ENCODE results near the gene TLR5.

Gene TLR5

GRCh38 chr1:223161321-223161720 lies 18.3 kb upstream of the TLR5 start:
- TF ChIP-seq POLR2A (IDR thresholded peaks at IDR 0.05; ENCODE audit: low read depth, low read length) = no peak
- FAIRE-seq (no peak), DNase-seq (ENCODE audit: insufficient read length, low spot score) (no peak)

- FAIRE-seq = no peak
- DNase-seq (ENCODE audit: insufficient read length, low spot score) = no peak
- no peak for TF ChIP-seq POLR2A (IDR thresholded peaks at IDR 0.05; ENCODE audit: low read depth, low read length)
These were observed 13.3 kb upstream of the TLR5 start for GRCh38 chr1:223156343-223156742.

- FAIRE-seq = no peak
- TF ChIP-seq POLR2A (IDR thresholded peaks at IDR 0.05; ENCODE audit: low read depth, low read length) = no peak
- DNase-seq (ENCODE audit: insufficient read length, low spot score) = no peak
These were observed 12.1 kb upstream of the TLR5 start for GRCh38 chr1:223155153-223155552.

- DNase-seq (ENCODE audit: insufficient read length, low spot score) (no peak), FAIRE-seq (no peak)
- no peak for TF ChIP-seq POLR2A (IDR thresholded peaks at IDR 0.05; ENCODE audit: low read depth, low read length)
These were observed 10.4 kb upstream of the TLR5 start for GRCh38 chr1:223153177-223154119.

GRCh38 chr1:223152399-223152798 lies 9.4 kb upstream of the TLR5 start:
- DNase-seq (ENCODE audit: insufficient read length, low spot score) (no peak), FAIRE-seq (no peak)
- TF ChIP-seq POLR2A (IDR thresholded peaks at IDR 0.05; ENCODE audit: low read depth, low read length) = no peak

GRCh38 chr1:223150443-223150842 lies 7.4 kb upstream of the TLR5 start:
- FAIRE-seq = no peak
- TF ChIP-seq POLR2A (IDR thresholded peaks at IDR 0.05; ENCODE audit: low read depth, low read length) = no peak
- DNase-seq (ENCODE audit: insufficient read length, low spot score) = no peak

- DNase-seq (ENCODE audit: insufficient read length, low spot score) = no peak
- no peak for TF ChIP-seq POLR2A (IDR thresholded peaks at IDR 0.05; ENCODE audit: low read depth, low read length)
- FAIRE-seq = no peak
These were observed 4.8 kb upstream of the TLR5 start for GRCh38 chr1:223147873-223148272.

- FAIRE-seq = no peak
- TF ChIP-seq POLR2A (IDR thresholded peaks at IDR 0.05; ENCODE audit: low read depth, low read length) = no peak
- DNase-seq (ENCODE audit: insufficient read length, low spot score) = no peak
These were observed 4.4 kb upstream of the TLR5 start for GRCh38 chr1:223147409-223147808.

- FAIRE-seq (no peak), DNase-seq (ENCODE audit: insufficient read length, low spot score) (no peak)
- no peak for TF ChIP-seq POLR2A (IDR thresholded peaks at IDR 0.05; ENCODE audit: low read depth, low read length)
These were observed 3.7 kb upstream of the TLR5 start for GRCh38 chr1:223146745-223147144.

GRCh38 chr1:223144914-223145313 lies 1.9 kb upstream of the TLR5 start:
- no peak for TF ChIP-seq POLR2A (IDR thresholded peaks at IDR 0.05; ENCODE audit: low read depth, low read length)
- FAIRE-seq = no peak

GRCh38 chr1:223144431-223144830 lies 1.4 kb upstream of the TLR5 start:
- FAIRE-seq (no peak), DNase-seq (ENCODE audit: insufficient read length, low spot score) (no peak)
- TF ChIP-seq POLR2A (IDR thresholded peaks at IDR 0.05; ENCODE audit: low read depth, low read length) = no peak

More at GRCh38 chr1:223144914-223145313, 1.9 kb upstream of the TLR5 start:
- no peak for DNase-seq (ENCODE audit: insufficient read length, low spot score)

GRCh38 chr1:223143537-223144248 lies 645 bp upstream of the TLR5 start:
- FAIRE-seq (no peak), DNase-seq (ENCODE audit: insufficient read length, low spot score) (no peak)
- TF ChIP-seq POLR2A (IDR thresholded peaks at IDR 0.05; ENCODE audit: low read depth, low read length) = no peak

- FAIRE-seq = no peak
- no peak for DNase-seq (ENCODE audit: insufficient read length, low spot score)
These were observed 779 bp downstream of the TLR5 start for GRCh38 chr1:223142269-223142668.

GRCh38 chr1:223140611-223141405 lies 2.2 kb downstream of the TLR5 start:
- TF ChIP-seq POLR2A (IDR thresholded peaks at IDR 0.05; ENCODE audit: low read depth, low read length) = no peak
- FAIRE-seq = no peak
- no peak for DNase-seq (ENCODE audit: insufficient read length, low spot score)

More at GRCh38 chr1:223142269-223142668, 779 bp downstream of the TLR5 start:
- no peak for TF ChIP-seq POLR2A (IDR thresholded peaks at IDR 0.05; ENCODE audit: low read depth, low read length)
